K562 (cell line): Measurements from ENCODE around the gene CDC37. TPM values are rescaled to one million over a fixed set of nuclear protein-coding genes. Genes with fewer than 3 reads are reported as not detected.

Experiments used
- ATAC-seq: fragments of 200-7000 bp; cut with Tn5 transposase; 3 replicates; pipeline ENCODE4 v1.9.1; 2020; ENCODE audit warnings: moderate library complexity
- BruUV-seq: library from RNA; stranded (reverse); fragments of 400-500 nt; replicated peaks from 2 replicates; lab custom pipeline; 2021; lab: Mats Ljungman, UMichigan
- CTCF ChIA-PET: fragments of 300-600 bp; formaldehyde crosslinking; extraction: SDS; loops from one replicate; lab custom pipeline; 2021; ENCODE audit warnings: low intra/inter-chr PET ratio; lab: Yijun Ruan, JAX
- POLR2A ChIA-PET: fragments of 300-600, 350-650 bp; sonication (Branson Sonifier 250); formaldehyde crosslinking; extraction: SDS; loops from one replicate; lab custom pipeline; 2021; ENCODE audit warnings: antibody characterized with exemption, inconsistent platforms; lab: Yijun Ruan, JAX
- DNase-seq, 4 experiments: peaks; one replicate each; pipeline versions ENCODE4 v3.0.0 to v3.0.0-alpha.2; 2011 to 2018; ENCODE audit warnings: low spot score in 3 of 4, mixed read lengths in 3 of 4; ENCODE audit errors: extremely low read depth in 1 of 4
- FAIRE-seq: peaks from 2 replicates; lab custom pipeline; 2011; peaks lifted over from hg19 to GRCh38; lab: Jason Lieb, UNC
- H2AFZ ChIP-seq: 2 replicates; pipeline ENCODE4 v1.6.0; 2011; ENCODE audit warnings: low read depth, low read length, control low read depth, inconsistent platforms
- H3K27ac ChIP-seq: fragments of 200-600 bp; 3 replicates; pipeline ENCODE4 v1.8.0; 2011; ENCODE audit warnings: low read depth, mild to moderate bottlenecking, control low read depth, inconsistent platforms, low read length, moderate library complexity, mixed read lengths; ENCODE audit errors: extremely low read depth
- H3K27me3 ChIP-seq, 2 experiments: fragments of 300-600 bp in 1 of 2; 2 replicates in 1 of 2; 3 replicates in 1 of 2; pipeline versions ENCODE4 v1.6.0 to v1.8.0; 2011; ENCODE audit warnings: inconsistent platforms in 2 of 2, low read length in 2 of 2, mild to moderate bottlenecking in 1 of 2, mixed read lengths in 1 of 2, moderate library complexity in 1 of 2; ENCODE audit not compliant: control insufficient read depth in 2 of 2, insufficient read depth in 2 of 2
- H3K36me3 ChIP-seq: fragments of 300-600 bp; 3 replicates; pipeline ENCODE4 v1.8.0; 2011; ENCODE audit warnings: mild to moderate bottlenecking, low read length, inconsistent platforms; ENCODE audit not compliant: control insufficient read depth, insufficient read depth
- H3K4me1 ChIP-seq, 2 experiments: fragments of 200-600 bp in 1 of 2; replicated peaks in 1 of 2; 2 replicates in 1 of 2; 3 replicates in 1 of 2; pipeline versions ENCODE4 v1.5.1 to v1.8.0; 2011; ENCODE audit warnings: inconsistent platforms in 2 of 2, low read length in 2 of 2, mild to moderate bottlenecking in 1 of 2, mixed read lengths in 1 of 2, moderate library complexity in 1 of 2; ENCODE audit not compliant: control insufficient read depth in 2 of 2, insufficient read depth in 2 of 2
- H3K4me2 ChIP-seq: 2 replicates; pipeline ENCODE4 v1.6.1; 2011; ENCODE audit warnings: low read length, control low read depth, inconsistent platforms, mixed read lengths; ENCODE audit not compliant: insufficient read depth
- H3K4me3 ChIP-seq: fragments of 200-600 bp; sonication (generic), shearing (Covaris generic); 2 replicates; pipeline ENCODE4 v1.5.1; 2016; ENCODE audit warnings: control low read depth, inconsistent platforms
- H3K79me2 ChIP-seq: fragments of 200-600 bp; 3 replicates; pipeline ENCODE4 v1.8.0; 2011; ENCODE audit warnings: low read length, inconsistent platforms; ENCODE audit not compliant: control insufficient read depth, insufficient read depth
- H3K9ac ChIP-seq, 2 experiments: 2 replicates each; pipeline versions ENCODE4 v1.6.0 to v1.6.1; 2011; ENCODE audit warnings: low read depth in 2 of 2, low read length in 2 of 2, control low read depth in 1 of 2, inconsistent platforms in 1 of 2, mild to moderate bottlenecking in 1 of 2, mixed read lengths in 1 of 2; ENCODE audit not compliant: insufficient read depth in 1 of 2
- H3K9me1 ChIP-seq: one replicate; pipeline ENCODE4 v1.6.0; 2011; ENCODE audit warnings: inconsistent platforms, mild to moderate bottlenecking, low read length, moderate library complexity; ENCODE audit not compliant: control insufficient read depth, insufficient read depth
- H3K9me3 ChIP-seq: replicated peaks from 2 replicates; pipeline ENCODE4 v1.5.1; 2011; ENCODE audit warnings: low read depth, low read length, inconsistent platforms; ENCODE audit not compliant: control insufficient read depth, insufficient read depth
- H4K20me1 ChIP-seq: replicated peaks from 2 replicates; pipeline ENCODE4 v1.6.1; 2011; ENCODE audit warnings: low read length, inconsistent platforms, mixed read lengths; ENCODE audit not compliant: control insufficient read depth, insufficient read depth
- BACH1 ChIP-seq: fragments of 200-800 bp; sonication (Bioruptor generic); IDR thresholded peaks from 2 replicates; pipeline ENCODE4 v1.6.1; 2016; ENCODE audit warnings: missing genetic modification characterization, missing compliant biosample characterization
- ETV5 ChIP-seq: sonication (generic); formaldehyde crosslinking; IDR thresholded peaks from 2 replicates; pipeline ENCODE4 v1.4.0; 2020; ENCODE audit warnings: low read depth, mild to moderate bottlenecking, missing genetic modification reagents
- FOXJ3 ChIP-seq: sonication (generic); formaldehyde crosslinking; IDR thresholded peaks from 2 replicates; pipeline ENCODE4 v1.4.0; 2020; ENCODE audit warnings: mild to moderate bottlenecking, missing genetic modification reagents
- MXI1 ChIP-seq: IDR thresholded peaks from 2 replicates; pipeline ENCODE4 v1.6.1; 2011; ENCODE audit warnings: low read depth, mild to moderate bottlenecking, improper control_type of control experiment, low read length
- NR3C1 ChIP-seq: sonication (generic); formaldehyde crosslinking; IDR thresholded peaks from 2 replicates; pipeline ENCODE4 v1.8.1; 2022; ENCODE audit warnings: missing genetic modification reagents
- SP1 ChIP-seq: sonication (generic); formaldehyde crosslinking; IDR thresholded peaks from 2 replicates; pipeline ENCODE4 v1.8.1; 2022; ENCODE audit warnings: mild to moderate bottlenecking, missing genetic modification reagents
- ZFP1 ChIP-seq: fragments of 450-650 bp; formaldehyde crosslinking; IDR thresholded peaks from 2 replicates; pipeline ENCODE4 v1.4.0; 2020; ENCODE audit warnings: mild to moderate bottlenecking, mixed read lengths
- ZNF175 ChIP-seq: fragments of 200-800 bp; sonication (Bioruptor generic); IDR thresholded peaks from 2 replicates; pipeline ENCODE4 v1.6.1; 2016; ENCODE audit warnings: low read depth, mild to moderate bottlenecking, missing genetic modification characterization, missing compliant biosample characterization
- WGBS: fragments of 100-300 bp; shearing (Covaris generic); methylation state at CpG from one replicate; pipeline ENCODE4 v1.1.6; 2016; ENCODE audit warnings: low coverage, mixed read lengths; ENCODE audit not compliant: insufficient coverage; ENCODE audit errors: missing lambda C conversion rate; 5-methylcytosine and 5-hydroxymethylcytosine counted together
- in situ Hi-C: fragments of 300-500 bp; cut with MboI; formaldehyde crosslinking; loops from 4 replicates; pipeline ENCODE4 v1.15.0; 2018; ENCODE audit warnings: inconsistent platforms, mixed read lengths
- intact Hi-C: fragments of 100-400 bp; cut with micrococcal nuclease; formaldehyde crosslinking; loops from 2 replicates; pipeline ENCODE4 v1.14.2; 2022
- polyA plus RNA-seq, 8 experiments: library from polyadenylated mRNA; depleted of rRNA in 4 of 8; stranded (reverse) in 5 of 8; unstranded in 3 of 8; fragments of >200 nt; fragmentation: Nextera tagmentation in 2 of 8; fragmentation: Illumina TruSeq in 1 of 8; extraction: Ambion mirVana in 2 of 8; extraction: Trizol in 1 of 8; gene quantifications; 2 replicates each; pipeline versions ENCODE4 v1.2.1 to v1.2.3, GENCODE V29; 2011 to 2014; ENCODE audit warnings: inconsistent platforms in 1 of 8, missing spikeins in 1 of 8
- total RNA-seq, 7 experiments: library from RNA; depleted of rRNA in 6 of 7; stranded (reverse); fragments of >200 nt in 6 of 7; fragmentation: Illumina TruSeq in 2 of 7; extraction: Trizol in 2 of 7; gene quantifications; 2 replicates each; pipeline versions ENCODE4 v1.2.1 to v1.2.3, GENCODE V29; 2011 to 2021; ENCODE audit warnings: low replicate concordance in 1 of 7

CDC37 gene
- total and polyA plus RNA-seq, 9 of the 15 experiments (the other 6 are each of a cell fraction or from before 2014, with no cell fraction given), result 6.6 to 538 (median 227) TPM

- no peaks in the 10 kb centered on the region for H3K27me3 ChIP-seq
- no peaks in the 10 kb centered on the region for H3K9me3 ChIP-seq
- peaks cover 87% of the 10 kb centered on the region; the same call in 2 of the 3 replicates for H3K36me3 ChIP-seq
- no peak for FAIRE-seq
- ChIA-PET CTCF (no interaction called here), POLR2A (interaction anchor here (0.6 kb wide), 2 partner anchors 288 to 299 kb away, joined by 3 to 4 read pairs; no protein-coding TSS in a partner anchor)
- H3K27ac ChIP-seq, result no peak overlapping the region
- no peak overlapping the region for H3K9ac ChIP-seq
- no peak overlapping the region for H3K4me3 ChIP-seq
- BruUV-seq, result TSS peak; percentile 61
- H3K79me2 ChIP-seq, result peaks cover 40% of the 10 kb centered on the region
- no peak overlapping the region for H3K4me2 ChIP-seq
- H4K20me1 ChIP-seq, result peaks cover 17% of the 10 kb centered on the region; the same call in 1 of the 2 replicates
- H3K9me1 ChIP-seq, result no peaks in the 10 kb centered on the region
- peaks cover 6 to 21% of the 10 kb centered on the region in 2 experiments; a peak in 4 of 5 replicates for H3K4me1 ChIP-seq
- no peak for ATAC-seq
- intact Hi-C loops, result no loop called here
- TF ChIP-seq SP1 (CRISPR knock-in tag) (no peak), FOXJ3 (CRISPR knock-in tag) (no peak), ZFP1 (CRISPR knock-in tag) (no peak), NR3C1 (CRISPR knock-in tag) (no peak), ETV5 (CRISPR knock-in tag) (no peak), MXI1 (no peak), ZNF175 (CRISPR knock-in tag) (no peak), BACH1 (no peak)
- TF ChIP-seq, all 486 proteins: peak for 0
- in situ Hi-C loops, result no loop called here
- no peak overlapping the region for H2AFZ ChIP-seq
- 92% methylated on average over 7 of the region's 26 CpGs for WGBS
- peak in 2 of 4 experiments; percentile 30 to 39 for DNase-seq
Measured at GRCh38 chr19:10395436-10395835, 7.9 kb downstream of the CDC37 start.
